GM12878 (cell line): ENCODE measurements around the gene LTB4R.

ENCODE experiments used
- ASH2L ChIP-seq: fragments of 300-600, 200-600 bp; sonication (generic); IDR thresholded peaks from 2 replicates; pipeline ENCODE4 v1.6.1; 2017; ENCODE audit warnings: low read depth, mild to moderate bottlenecking, borderline replicate concordance
- CBFB ChIP-seq: IDR thresholded peaks from 2 replicates; pipeline ENCODE4 v1.6.1; 2016; ENCODE audit warnings: antibody characterized with exemption, low read depth
- CEBPZ ChIP-seq: fragments of 150-350 bp; IDR thresholded peaks from 2 replicates; pipeline ENCODE4 v1.6.1; 2016; ENCODE audit warnings: low read depth, low read length
- CTCF ChIP-seq, 3 experiments: IDR thresholded peaks in 2 of 3; conservative IDR thresholded peaks in 1 of 3; 2 replicates each; pipeline ENCODE4 v1.5.1; 2011; ENCODE audit warnings: low read depth in 3 of 3, low read length in 3 of 3, mild to moderate bottlenecking in 3 of 3, control low read depth in 2 of 3, moderate library complexity in 2 of 3, inconsistent platforms in 1 of 3, mixed read lengths in 1 of 3; ENCODE audit not compliant: control insufficient read depth in 2 of 3, insufficient read depth in 1 of 3; ENCODE audit errors: extremely low read depth in 1 of 3
- EZH2 ChIP-seq: IDR thresholded peaks from 2 replicates; pipeline ENCODE4 v1.6.1; 2012; ENCODE audit warnings: low read depth, mild to moderate bottlenecking, control low read depth, inconsistent platforms, low read length, borderline replicate concordance; ENCODE audit not compliant: control insufficient read depth
- HCFC1 ChIP-seq: fragments of 150-350 bp; IDR thresholded peaks from 2 replicates; pipeline ENCODE4 v1.6.1; 2014; ENCODE audit warnings: low read length
- JUNB ChIP-seq: IDR thresholded peaks from 2 replicates; pipeline ENCODE4 v1.6.1; 2016; ENCODE audit warnings: antibody characterized with exemption, mild to moderate bottlenecking
- POLR2AphosphoS2 ChIP-seq: IDR thresholded peaks from 2 replicates; pipeline ENCODE4 v1.6.1; 2011; ENCODE audit warnings: low read depth, mild to moderate bottlenecking, low read length, improper control_type of control experiment, moderate library complexity
- RFX5 ChIP-seq: IDR thresholded peaks from 2 replicates; pipeline ENCODE4 v1.6.1; 2011; ENCODE audit warnings: low read depth, low read length, improper control_type of control experiment
- STAT1 ChIP-seq: fragments of 450-650 bp; conservative IDR thresholded peaks from 2 replicates; pipeline ENCODE4 v1.6.1; 2014; ENCODE audit warnings: antibody characterized with exemption, mild to moderate bottlenecking

- TF ChIP-seq POLR2AphosphoS2 (no peak), JUNB (no peak), CBFB (no peak), HCFC1 (no peak), ASH2L (no peak), CEBPZ (no peak), EZH2 (no peak), CTCF (IDR thresholded peaks at IDR 0.05 in 2 of 3, conservative IDR thresholded peaks at IDR 0.05 in 1 of 3; ENCODE audit: control insufficient read depth in 2 of 3, extremely low read depth in 1 of 3, insufficient read depth in 1 of 3, low read depth in 3 of 3, low read length in 3 of 3) (no peak), STAT1 (no peak), RFX5 (no peak)
Observed at GRCh38 chr14:24362241-24362960, 51.1 kb downstream of the LTB4R start.
